ENCODE results near the gene ADRA2B.

GRCh38 chr2:96135171-96135570 is 18.8 kb upstream of the ADRA2B start:
- no peak for TF ChIP-seq YY1 (IDR thresholded peaks at IDR 0.05; ENCODE audit: insufficient read depth, insufficient read length)
- no peak for TF ChIP-seq SUZ12 (IDR thresholded peaks at IDR 0.05; ENCODE audit: extremely low read depth, insufficient read depth, insufficient read length)
- TF ChIP-seq ZNF274 (IDR thresholded peaks at IDR 0.05; ENCODE audit: low read depth, low read length): no peak

Measured in NT2/D1 (cell line).